ENCODE data around the gene OPA3.
"Not testable (repeated sequence)": the region's sequence is repeated elsewhere in the genome, so short reads cannot be mapped to it uniquely, and the experiment has no call there.

The OPA3 gene

DNA sequence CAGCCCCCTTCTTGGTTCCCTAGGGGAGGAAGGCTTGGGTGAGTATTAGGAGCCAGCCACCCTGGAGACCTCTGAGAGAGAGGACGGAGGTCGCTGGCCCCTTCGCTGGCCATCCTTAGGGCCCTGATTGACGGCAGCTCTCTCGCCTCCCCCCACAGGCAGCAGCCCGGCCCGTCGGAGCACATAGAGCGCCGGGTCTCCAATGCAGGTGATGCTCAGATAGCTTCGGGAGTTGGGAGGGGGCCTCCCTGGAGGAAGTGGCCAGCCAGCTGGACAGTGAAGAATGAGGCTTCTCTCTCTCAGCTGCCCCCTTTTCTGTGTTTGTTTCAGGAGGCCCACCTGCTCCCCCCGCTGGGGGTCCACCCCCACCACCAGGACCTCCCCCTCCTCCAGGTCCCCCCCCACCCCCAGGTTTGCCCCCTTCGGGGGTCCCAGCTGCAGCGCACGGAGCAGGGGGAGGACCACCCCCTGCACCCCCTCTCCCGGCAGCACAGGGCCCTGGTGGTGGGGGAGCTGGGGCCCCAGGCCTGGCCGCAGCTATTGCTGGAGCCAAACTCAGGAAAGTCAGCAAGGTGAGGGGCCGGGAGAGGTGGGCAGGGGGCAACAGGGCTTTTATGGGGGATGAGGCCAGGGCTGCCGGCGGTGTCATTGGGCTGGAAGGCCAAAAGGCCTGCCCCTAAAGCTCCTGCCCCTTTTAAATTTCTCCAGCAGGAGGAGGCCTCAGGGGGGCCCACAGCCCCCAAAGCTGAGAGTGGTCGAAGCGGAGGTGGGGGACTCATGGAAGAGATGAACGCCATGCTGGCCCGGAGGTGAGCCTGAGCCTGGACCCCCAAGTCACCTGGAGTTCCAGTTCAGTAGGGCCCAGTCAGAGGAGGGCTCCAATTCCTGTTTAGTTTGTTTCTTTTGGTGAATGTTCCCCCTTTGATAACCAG, 62.3 kb downstream of the OPA3 start:
- no peak for DNase-seq (ENCODE audit: low read depth in 2 of 2)

GRCh38 chr19:45518469-45518826, 66.2 kb downstream of the OPA3 start:
- no peak for DNase-seq (ENCODE audit: low read depth in 2 of 2)

DNA sequence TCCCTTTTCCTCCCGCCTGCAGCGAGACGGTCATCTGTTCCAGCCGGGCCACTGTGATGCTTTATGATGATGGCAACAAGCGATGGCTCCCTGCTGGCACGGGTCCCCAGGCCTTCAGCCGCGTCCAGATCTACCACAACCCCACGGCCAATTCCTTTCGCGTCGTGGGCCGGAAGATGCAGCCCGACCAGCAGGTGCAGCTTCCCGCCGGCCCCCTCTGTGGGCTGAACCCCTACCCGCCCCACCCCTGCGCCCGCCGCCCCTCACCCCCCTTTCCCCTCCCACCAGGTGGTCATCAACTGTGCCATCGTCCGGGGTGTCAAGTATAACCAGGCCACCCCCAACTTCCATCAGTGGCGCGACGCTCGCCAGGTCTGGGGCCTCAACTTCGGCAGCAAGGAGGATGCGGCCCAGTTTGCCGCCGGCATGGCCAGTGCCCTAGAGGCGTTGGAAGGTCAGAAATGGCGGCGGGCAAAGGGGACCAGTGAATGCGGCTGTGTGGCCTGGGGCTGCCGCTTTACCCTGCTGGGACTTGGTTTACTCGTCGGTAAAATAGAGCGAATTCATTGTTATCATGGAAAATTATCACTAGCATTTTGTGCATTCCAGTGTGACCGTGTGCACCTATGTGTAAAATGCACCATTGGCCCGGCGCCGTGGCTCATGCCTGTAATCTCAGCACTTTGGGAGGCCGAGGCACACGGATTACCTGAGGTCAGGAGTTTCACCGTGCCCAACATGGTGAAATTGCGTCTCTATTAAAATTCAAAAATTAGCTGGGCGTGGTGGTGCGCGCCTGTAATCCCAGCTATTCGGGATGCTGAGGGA, 66.7 kb downstream of the OPA3 start:
- DNase-seq (ENCODE audit: low read depth in 2 of 2): no peak

DNA sequence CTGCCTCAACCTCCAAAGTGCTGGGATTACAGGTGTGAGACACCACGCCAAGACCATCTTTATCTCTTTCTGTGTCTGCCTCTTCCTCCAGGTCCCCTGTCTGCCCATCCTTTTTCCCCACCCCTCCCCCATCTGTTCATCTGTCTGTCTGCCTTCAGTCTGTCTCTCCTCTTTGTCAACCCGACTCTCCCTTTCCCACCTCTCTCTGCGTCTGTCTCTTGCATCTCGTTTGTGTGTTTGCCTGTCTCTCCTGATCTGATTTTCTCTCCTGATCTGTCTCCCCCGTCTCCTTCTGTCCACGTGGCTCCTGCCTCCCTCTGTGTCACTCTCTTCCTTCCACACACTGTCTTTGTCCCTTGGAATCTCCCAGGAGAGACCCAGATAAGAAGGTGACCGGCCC, 67.4 kb downstream of the OPA3 start:
- no peak for DNase-seq (ENCODE audit: low read depth in 2 of 2)

- no peak for DNase-seq (ENCODE audit: low read depth in 2 of 2)
These were observed 68.7 kb downstream of the OPA3 start for GRCh38 chr19:45515807-45516401.

DNA sequence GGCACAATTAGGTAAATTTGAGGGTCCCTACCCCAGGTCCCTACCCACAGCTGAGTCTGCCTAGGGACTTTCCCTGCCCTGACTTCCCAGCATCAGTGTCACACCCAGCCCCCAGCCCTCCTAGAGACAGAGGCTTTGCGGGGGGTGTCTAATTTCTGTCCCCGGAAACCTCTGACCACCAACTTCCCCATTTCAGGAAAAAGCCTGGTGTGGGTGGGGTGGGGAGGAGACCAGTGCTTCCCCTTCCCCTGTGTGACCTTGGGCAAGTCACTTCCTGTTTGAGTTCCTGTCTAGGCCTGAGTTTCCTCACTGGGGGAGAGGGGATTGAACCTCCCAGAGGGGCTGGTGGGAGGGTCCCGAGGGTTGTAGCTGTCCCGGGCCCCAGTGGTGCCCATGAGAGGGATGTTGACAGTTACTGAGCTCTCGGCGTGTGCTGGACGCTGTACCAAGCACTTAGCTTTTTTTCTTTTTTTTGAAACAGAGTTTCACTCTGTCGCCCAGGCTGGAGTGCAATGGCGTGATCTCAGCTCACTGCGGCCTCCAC, 69.4 kb downstream of the OPA3 start:
- no peak for DNase-seq (ENCODE audit: low read depth in 2 of 2)

GRCh38 chr19:45514376-45515051, 70.1 kb downstream of the OPA3 start:
- no peak for DNase-seq (ENCODE audit: low read depth in 2 of 2)

DNA sequence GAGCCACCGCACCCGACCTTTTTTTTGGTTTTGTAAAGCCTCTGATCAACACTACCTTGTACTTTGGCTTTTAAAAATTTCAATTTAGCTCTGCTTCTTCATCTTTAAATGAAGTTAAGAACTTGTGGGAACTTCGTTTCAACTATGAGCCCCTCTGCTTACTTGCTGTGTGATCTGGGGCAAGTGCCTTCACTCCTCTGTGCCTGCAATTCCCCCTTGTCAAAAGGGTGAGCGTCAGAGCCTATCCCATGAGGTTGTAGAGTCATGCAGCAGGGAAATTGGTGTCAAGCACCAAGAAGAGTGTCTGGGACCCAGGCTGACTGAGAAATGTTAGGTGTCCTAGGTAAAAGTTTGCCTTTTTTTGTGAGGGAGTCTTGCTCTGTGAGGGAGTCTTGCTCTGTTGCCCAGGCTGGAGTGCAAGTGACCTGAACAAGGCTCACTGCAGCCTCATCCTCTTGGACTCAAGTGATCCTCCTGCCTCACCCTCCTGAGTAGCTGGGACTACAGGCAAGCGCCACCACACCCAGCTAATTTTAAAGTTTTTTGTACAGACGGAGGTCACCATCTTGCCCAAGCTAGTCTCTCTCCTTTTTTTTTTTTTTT, 71.6 kb downstream of the OPA3 start:
- DNase-seq (ENCODE audit: low read depth in 2 of 2): no peak

GRCh38 chr19:45511074-45511473, 73.5 kb downstream of the OPA3 start:
- no peak for DNase-seq (ENCODE audit: low read depth in 2 of 2)

GRCh38 chr19:45510352-45510751, 74.2 kb downstream of the OPA3 start:
- DNase-seq (ENCODE audit: low read depth in 2 of 2): not testable (repeated sequence)

DNA sequence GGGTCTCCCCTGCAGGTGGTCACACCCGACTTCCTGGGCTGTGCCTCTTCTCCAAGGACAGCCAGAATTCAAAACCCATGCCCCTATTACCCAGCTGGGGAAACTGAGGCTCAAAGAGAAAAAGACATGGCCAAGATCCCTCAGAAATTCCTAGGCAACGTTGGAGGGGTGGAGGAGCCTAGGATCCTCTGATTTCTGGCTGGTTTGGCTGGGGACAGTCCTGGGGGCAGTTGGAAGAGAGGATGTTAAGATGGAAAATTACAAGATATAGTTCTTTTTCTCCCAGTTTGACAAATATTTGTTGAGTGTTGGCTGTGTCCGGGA, 74.9 kb downstream of the OPA3 start:
- no peak for DNase-seq (ENCODE audit: low read depth in 2 of 2)

- DNase-seq (ENCODE audit: low read depth in 2 of 2): no peak
These were observed 75.5 kb downstream of the OPA3 start for GRCh38 chr19:45508861-45509691.

- DNase-seq (ENCODE audit: low read depth in 2 of 2): no peak
These were observed 76.2 kb downstream of the OPA3 start for GRCh38 chr19:45508417-45508860.

DNA sequence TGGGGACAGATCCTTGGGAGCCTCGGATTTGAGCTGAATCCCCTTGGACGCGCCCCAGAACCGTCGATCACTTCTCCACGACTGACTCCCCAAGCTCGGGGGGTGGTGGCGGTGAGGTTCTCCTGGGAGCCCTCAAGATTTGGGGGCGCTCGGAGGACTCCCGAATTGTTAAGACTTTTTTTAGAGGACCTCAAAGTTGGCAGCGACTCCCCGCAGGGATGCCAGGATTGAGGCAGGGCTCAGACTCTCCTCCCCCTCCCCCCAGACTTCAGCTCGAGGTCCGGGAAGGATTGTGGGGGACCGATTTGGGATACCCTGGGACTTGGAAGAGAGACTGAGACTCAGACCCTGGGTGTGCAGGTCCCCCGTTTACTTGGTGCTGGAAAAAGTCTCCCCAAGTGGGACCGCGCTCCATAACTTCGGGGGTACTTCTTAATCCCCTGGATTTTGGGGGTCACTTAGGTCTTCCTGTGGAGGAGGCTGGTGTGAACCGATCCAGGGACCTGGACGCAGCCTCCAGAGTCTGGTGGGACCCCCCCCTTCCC, 76.7 kb downstream of the OPA3 start:
- DNase-seq (ENCODE audit: low read depth in 2 of 2): no peak

DNA sequence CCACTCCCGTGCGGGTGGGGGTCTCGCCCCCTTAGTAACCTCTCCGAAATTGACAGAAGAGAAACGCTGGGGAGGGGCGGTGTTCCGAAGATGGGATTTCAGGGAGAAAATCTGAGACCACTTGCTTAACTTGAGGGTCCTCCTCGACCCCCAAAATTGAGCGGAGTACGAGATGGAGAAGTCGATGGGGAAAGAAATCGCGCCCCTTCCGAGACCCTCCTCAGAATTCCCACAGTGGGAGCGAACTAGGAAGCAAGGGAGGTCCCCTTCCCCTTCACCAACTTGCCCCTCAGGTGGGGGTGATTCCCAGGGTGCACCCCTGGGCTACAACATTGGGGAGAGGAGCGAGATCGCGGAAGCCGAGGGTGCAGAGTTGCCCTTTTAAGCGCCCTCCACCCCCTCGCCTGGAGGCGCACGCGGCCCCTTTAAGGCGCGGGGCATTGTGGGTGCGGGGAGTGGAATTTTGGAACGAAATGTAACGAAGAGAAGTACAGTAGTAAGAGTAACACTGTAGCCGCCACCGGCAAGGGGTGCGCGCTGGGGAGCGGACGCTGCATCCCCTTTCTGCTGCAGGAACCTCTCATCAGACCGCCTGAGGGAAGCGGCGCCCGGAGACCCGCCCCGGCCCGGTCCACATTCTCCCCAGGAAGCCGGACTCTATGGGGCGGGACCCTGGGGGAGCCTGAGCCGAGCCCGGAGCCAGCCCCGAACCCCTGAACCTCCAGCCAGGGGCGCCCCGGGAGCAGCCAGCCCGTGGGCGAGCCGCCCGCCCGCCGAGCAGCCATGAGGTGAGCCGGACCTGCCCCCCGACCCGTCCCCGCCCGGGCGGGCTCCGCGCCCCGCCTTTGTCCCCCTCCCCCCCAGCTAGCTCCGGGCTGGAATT, 77.4 kb downstream of the OPA3 start, which contains the start of gene VASP:
Gene VASP (plus strand): TSS at position 491 of the 883 bp plus-strand sequence. CDS start 293 bp downstream, at position 784.
- DNase-seq (ENCODE audit: low read depth in 2 of 2): peak; percentile 84 to 90

DNA sequence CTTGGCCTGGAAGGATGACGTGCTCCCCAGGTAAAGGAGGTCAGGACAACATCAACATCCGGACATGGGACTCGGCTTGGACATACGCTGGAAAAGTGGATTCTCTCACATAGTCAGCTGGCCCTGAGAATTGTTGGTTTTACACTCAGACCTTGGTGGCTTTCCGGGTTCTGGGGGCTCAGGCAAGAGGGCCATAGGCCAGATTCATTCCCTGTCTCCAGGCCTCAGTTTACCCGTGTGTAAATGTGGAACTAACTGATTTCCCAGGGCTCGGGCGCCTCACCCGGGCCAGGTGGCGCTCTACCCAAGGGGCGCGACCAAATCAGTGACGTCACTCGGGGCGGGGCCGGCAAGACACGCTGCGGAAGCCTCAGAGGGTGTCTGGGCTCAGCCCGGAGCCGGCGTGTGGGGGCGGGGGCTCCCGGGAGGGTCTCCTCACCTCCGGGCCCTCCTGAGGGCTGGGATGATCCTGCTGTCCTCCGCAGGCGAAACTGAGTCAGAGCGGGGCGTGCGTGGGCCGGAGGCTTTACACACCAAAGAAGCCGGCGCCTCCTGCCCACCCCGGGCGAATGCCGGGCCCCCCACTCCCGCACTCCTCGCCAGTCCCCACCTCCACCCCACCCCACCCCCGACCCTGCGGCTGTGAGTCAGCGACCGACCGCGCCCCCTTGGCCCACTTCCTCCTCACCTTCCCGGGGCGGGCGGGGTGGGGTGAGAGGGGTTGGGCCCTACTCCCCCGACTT, 78.2 kb downstream of the OPA3 start:
- DNase-seq (ENCODE audit: low read depth in 2 of 2): peak; percentile 98 to 99

- DNase-seq (ENCODE audit: low read depth in 2 of 2): no peak
These were observed 78.7 kb downstream of the OPA3 start for GRCh38 chr19:45505996-45506245.

Measured in stimulated activated CD4-positive, alpha-beta T cell treated with anti-CD3 and anti-CD28 coated beads, Interleukin-15, amount 100 ng/mL, for 48 hours (primary cell).